H9 (cell line): ENCODE results near the gene CLPTM1L. TPM values are rescaled to one million over a fixed set of nuclear protein-coding genes. Genes with fewer than 3 reads are reported as not detected.

Experiments
- DNase-seq: peaks from one replicate; pipeline ENCODE4 v3.0.0-alpha.2; 2017
- H2AFZ ChIP-seq: one replicate; pipeline ENCODE4 v1.6.1; 2013; ENCODE audit warnings: mild to moderate bottlenecking, low read length, control low read depth, moderate library complexity
- H2AK5ac ChIP-seq: 2 replicates; pipeline ENCODE4 v1.6.1; 2013; ENCODE audit warnings: low read length, control low read depth, mixed read lengths; ENCODE audit not compliant: insufficient read length
- H2BK120ac ChIP-seq: one replicate; pipeline ENCODE4 v1.6.1; 2013; ENCODE audit warnings: low read depth, mild to moderate bottlenecking, low read length, control low read depth, inconsistent platforms; ENCODE audit not compliant: poor library complexity, severe bottlenecking
- H2BK12ac ChIP-seq: 2 replicates; pipeline ENCODE4 v1.6.1; 2013; ENCODE audit warnings: low read length, control low read depth, mixed read lengths, low read depth; ENCODE audit not compliant: insufficient read length
- H2BK15ac ChIP-seq: 2 replicates; pipeline ENCODE4 v1.6.1; 2013; ENCODE audit warnings: low read depth, low read length, control low read depth
- H2BK20ac ChIP-seq: one replicate; pipeline ENCODE4 v1.6.1; 2013; ENCODE audit warnings: low read depth, mild to moderate bottlenecking, low read length, control low read depth, inconsistent platforms; ENCODE audit not compliant: poor library complexity, severe bottlenecking
- H2BK5ac ChIP-seq: 2 replicates; pipeline ENCODE4 v1.6.1; 2013; ENCODE audit warnings: low read length, control low read depth, mixed read lengths; ENCODE audit not compliant: insufficient read length
- H3K14ac ChIP-seq: 2 replicates; pipeline ENCODE4 v1.6.1; 2013; ENCODE audit warnings: low read length, control low read depth; ENCODE audit not compliant: insufficient read depth
- H3K18ac ChIP-seq: 2 replicates; pipeline ENCODE4 v1.6.1; 2013; ENCODE audit warnings: low read depth, mild to moderate bottlenecking, mixed read lengths, low read length, control low read depth; ENCODE audit not compliant: insufficient read length
- H3K23ac ChIP-seq: 2 replicates; pipeline ENCODE4 v1.6.1; 2013; ENCODE audit warnings: low read length, control low read depth, mixed read lengths, low read depth; ENCODE audit not compliant: insufficient read length
- H3K23me2 ChIP-seq: 2 replicates; pipeline ENCODE4 v1.6.1; 2013; ENCODE audit warnings: low read depth, mild to moderate bottlenecking, mixed read lengths, low read length, control low read depth; ENCODE audit not compliant: insufficient read length, poor library complexity, severe bottlenecking
- H3K27ac ChIP-seq: 2 replicates; pipeline ENCODE4 v1.5.1; 2013; ENCODE audit warnings: low read length, control low read depth, mixed read lengths, low read depth; ENCODE audit not compliant: insufficient read length
- H3K27me3 ChIP-seq: 2 replicates; pipeline ENCODE4 v1.6.1; 2013; ENCODE audit warnings: low read length, control low read depth, inconsistent platforms; ENCODE audit not compliant: insufficient read depth
- H3K4ac ChIP-seq: 2 replicates; pipeline ENCODE4 v1.6.1; 2013; ENCODE audit warnings: low read depth, mild to moderate bottlenecking, control low read depth, inconsistent platforms, low read length, moderate library complexity
- H3K4me1 ChIP-seq: 2 replicates; pipeline ENCODE4 v1.6.1; 2013; ENCODE audit warnings: low read length, control low read depth, inconsistent platforms; ENCODE audit not compliant: insufficient read depth
- H3K4me2 ChIP-seq: 2 replicates; pipeline ENCODE4 v1.6.1; 2013; ENCODE audit warnings: low read length, control low read depth, mixed read lengths; ENCODE audit not compliant: insufficient read length, insufficient read depth
- H3K56ac ChIP-seq: 2 replicates; pipeline ENCODE4 v1.6.1; 2013; ENCODE audit warnings: low read depth, mild to moderate bottlenecking, mixed read lengths, low read length, control low read depth; ENCODE audit not compliant: insufficient read length
- H3K79me1 ChIP-seq: 2 replicates; pipeline ENCODE4 v1.6.1; 2013; ENCODE audit warnings: low read depth, mild to moderate bottlenecking, moderate library complexity, low read length, control low read depth, inconsistent platforms; ENCODE audit not compliant: insufficient read depth, poor library complexity, severe bottlenecking
- H3K79me2 ChIP-seq: 2 replicates; pipeline ENCODE4 v1.6.1; 2013; ENCODE audit warnings: low read length, control low read depth, inconsistent platforms; ENCODE audit not compliant: insufficient read depth
- H3K9ac ChIP-seq: 2 replicates; pipeline ENCODE4 v1.6.1; 2013; ENCODE audit warnings: low read length, control low read depth, mixed read lengths; ENCODE audit not compliant: insufficient read length; ENCODE audit errors: extremely low read depth
- H3K9me3 ChIP-seq: one replicate; pipeline ENCODE4 v1.6.1; 2013; ENCODE audit warnings: low read depth, low read length, inconsistent platforms; ENCODE audit not compliant: control insufficient read depth
- H3T11ph ChIP-seq: one replicate; pipeline ENCODE4 v1.6.1; 2013; ENCODE audit warnings: mild to moderate bottlenecking, low read length, control low read depth, inconsistent platforms
- H4K20me1 ChIP-seq: one replicate; pipeline ENCODE4 v1.6.1; 2013; ENCODE audit not compliant: control insufficient read depth, insufficient read length, insufficient read depth
- H4K5ac ChIP-seq: 2 replicates; pipeline ENCODE4 v1.6.1; 2013; ENCODE audit warnings: low read depth, mild to moderate bottlenecking, mixed read lengths, low read length, control low read depth; ENCODE audit not compliant: insufficient read length
- H4K8ac ChIP-seq: replicated peaks from 2 replicates; pipeline ENCODE4 v1.6.1; 2013; ENCODE audit warnings: low read length, control low read depth, mixed read lengths, low read depth; ENCODE audit not compliant: insufficient read length
- H4K91ac ChIP-seq: 2 replicates; pipeline ENCODE4 v1.6.1; 2013; ENCODE audit warnings: low read depth, mild to moderate bottlenecking, moderate library complexity, mixed read lengths, low read length, control low read depth; ENCODE audit not compliant: insufficient read length
- H3K27ac Mint-ChIP-seq, 3 experiments: 2 replicates in 2 of 3; 3 replicates in 1 of 3; pipeline ENCODE4 v1.8.0; 2020 to 2021; ENCODE audit warnings: mixed read lengths in 3 of 3, mild to moderate bottlenecking in 1 of 3, moderate library complexity in 1 of 3
- H3K27me3 Mint-ChIP-seq: 2 replicates; pipeline ENCODE4 v1.8.0; 2021; ENCODE audit warnings: low read depth, mild to moderate bottlenecking, moderate library complexity, mixed read lengths
- H3K36me3 Mint-ChIP-seq, 3 experiments: 2 replicates in 2 of 3; 3 replicates in 1 of 3; pipeline ENCODE4 v1.8.0; 2020 to 2021; ENCODE audit warnings: low read depth in 3 of 3, mixed read lengths in 3 of 3; ENCODE audit not compliant: insufficient read depth in 1 of 3
- H3K4me1 Mint-ChIP-seq, 2 experiments: 2 replicates each; pipeline ENCODE4 v1.8.0; 2020; ENCODE audit warnings: mixed read lengths in 2 of 2
- H3K4me3 Mint-ChIP-seq, 2 experiments: 2 replicates in 1 of 2; 3 replicates in 1 of 2; pipeline ENCODE4 v1.8.0; 2020 to 2021; ENCODE audit warnings: mild to moderate bottlenecking in 2 of 2, mixed read lengths in 2 of 2, moderate library complexity in 1 of 2
- H3K9me3 Mint-ChIP-seq, 2 experiments: 2 replicates in 1 of 2; 3 replicates in 1 of 2; pipeline ENCODE4 v1.8.0; 2020; ENCODE audit warnings: mild to moderate bottlenecking in 2 of 2, mixed read lengths in 2 of 2, moderate library complexity in 1 of 2
- CTCF ChIP-seq: fragments of 200-600 bp; sonication (generic); conservative IDR thresholded peaks from 3 replicates; pipeline ENCODE4 v1.8.0; 2021; ENCODE audit warnings: antibody characterized with exemption, mild to moderate bottlenecking
- WGBS: extraction: QIAGEN DNeasy Blood & Tissue Kit; methylation state at CpG from one replicate; pipeline ENCODE4 v1.1.7; 2013; ENCODE audit warnings: missing lambda C conversion rate, low lambda C conversion rate, mixed read lengths; ENCODE audit not compliant: insufficient read length; ENCODE audit errors: extremely low coverage; 5-methylcytosine and 5-hydroxymethylcytosine counted together
- total RNA-seq: library from RNA; stranded (reverse); gene quantifications from 2 replicates; pipeline ENCODE4 v1.2.1, GENCODE V29; 2021

CLPTM1L gene
- total RNA-seq, 1 experiment from 2014 or later = 108 TPM

GRCh38 chr5:1383886-1384401 lies 39.0 kb upstream of the CLPTM1L start:
- no peak for DNase-seq
- Histone ChIP-seq H2AFZ (no peak overlapping the region), H3K27ac (no peak overlapping the region), H3T11ph (no peak overlapping the region), H4K20me1 (peaks cover 4% of the 10 kb centered on the region), H3K23ac (no peak overlapping the region), H2BK15ac (no peak overlapping the region), H2BK12ac (no peak overlapping the region), H2BK5ac (no peak overlapping the region), H3K9ac (no peak overlapping the region), H3K4me1 (no peaks in the 10 kb centered on the region; the same call in 1 of the 2 replicates), H3K79me1 (no peaks in the 10 kb centered on the region), H4K8ac (no peak overlapping the region), H3K4me2 (no peak overlapping the region), H3K9me3 (no peaks in the 10 kb centered on the region), H4K91ac (no peak overlapping the region), H2AK5ac (no peak overlapping the region), H3K14ac (no peak overlapping the region), H3K4ac (no peak overlapping the region), H2BK20ac (no peak overlapping the region), H3K27me3 (peaks cover 7% of the 10 kb centered on the region; the same call in 1 of the 2 replicates), H4K5ac (no peak overlapping the region), H3K18ac (no peak overlapping the region), H3K56ac (no peak overlapping the region), H3K23me2 (peaks cover 6% of the 10 kb centered on the region), H3K79me2 (no peaks in the 10 kb centered on the region), H2BK120ac (no peak overlapping the region)
- TF ChIP-seq CTCF = no peak
- Mint-ChIP-seq H3K36me3 (peaks cover 0 to 8% (median 2%) of the 10 kb centered on the region in 3 experiments; a peak in 4 of 7 replicates), H3K4me3 (no peak overlapping the region), H3K4me1 (peaks cover 14 to 18% of the 10 kb centered on the region in 2 experiments), H3K27me3 (peaks cover 91% of the 10 kb centered on the region), H3K9me3 (peaks cover 12% of the 10 kb centered on the region in 2 experiments), H3K27ac (no peak overlapping the region)
- WGBS = no CpG with 5 or more reads among the region's 8 CpGs
